ENCODE measurements around the gene TRPV6.

The TRPV6 gene

DNA sequence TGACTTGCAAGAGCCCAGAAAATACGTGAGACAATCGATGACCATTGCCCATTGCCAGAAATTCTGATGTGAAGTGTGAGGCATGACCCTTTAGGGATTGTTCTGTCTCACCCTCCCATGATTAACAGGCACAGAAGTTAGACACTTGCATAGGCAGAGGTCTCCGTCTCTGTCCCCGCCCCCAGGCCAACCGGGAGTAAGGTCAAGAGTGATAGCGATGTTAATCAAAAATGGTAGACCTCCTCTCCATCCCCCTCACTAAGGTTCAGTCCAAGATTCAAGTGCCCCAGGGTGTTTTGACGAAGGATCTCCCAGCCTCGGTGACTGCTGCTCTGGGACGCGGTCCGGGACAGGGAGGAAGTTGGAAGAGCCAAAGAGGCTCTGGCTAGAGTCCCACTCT lies 22.7 kb upstream of the TRPV6 start:
- no peak for DNase-seq (ENCODE audit: low read depth)

DNA sequence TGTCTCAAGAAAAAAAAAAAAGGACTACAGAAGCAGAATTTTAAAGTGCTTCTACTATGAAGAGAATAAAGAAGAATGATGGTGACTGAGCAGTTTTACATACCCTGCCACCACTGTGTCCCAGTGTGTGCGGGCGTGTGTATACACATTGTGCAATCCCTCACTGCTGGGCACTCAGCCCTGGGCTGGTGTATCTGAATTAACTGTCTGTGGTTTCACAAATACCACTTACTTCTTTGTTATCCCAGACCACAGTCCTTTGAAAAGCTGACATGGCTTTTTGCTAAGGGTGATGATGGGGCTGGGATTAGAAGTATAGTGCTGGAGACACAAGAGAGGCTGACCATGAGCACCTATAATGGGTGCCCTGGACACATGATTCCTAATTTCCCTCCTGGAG lies 21.1 kb upstream of the TRPV6 start:
- no peak for DNase-seq (ENCODE audit: low read depth)

GRCh38 chr7:142905759-142906158 lies 20.2 kb upstream of the TRPV6 start:
- DNase-seq (ENCODE audit: low read depth) = no peak

GRCh38 chr7:142904128-142904527 lies 18.6 kb upstream of the TRPV6 start:
- DNase-seq (ENCODE audit: low read depth) = no peak

DNA sequence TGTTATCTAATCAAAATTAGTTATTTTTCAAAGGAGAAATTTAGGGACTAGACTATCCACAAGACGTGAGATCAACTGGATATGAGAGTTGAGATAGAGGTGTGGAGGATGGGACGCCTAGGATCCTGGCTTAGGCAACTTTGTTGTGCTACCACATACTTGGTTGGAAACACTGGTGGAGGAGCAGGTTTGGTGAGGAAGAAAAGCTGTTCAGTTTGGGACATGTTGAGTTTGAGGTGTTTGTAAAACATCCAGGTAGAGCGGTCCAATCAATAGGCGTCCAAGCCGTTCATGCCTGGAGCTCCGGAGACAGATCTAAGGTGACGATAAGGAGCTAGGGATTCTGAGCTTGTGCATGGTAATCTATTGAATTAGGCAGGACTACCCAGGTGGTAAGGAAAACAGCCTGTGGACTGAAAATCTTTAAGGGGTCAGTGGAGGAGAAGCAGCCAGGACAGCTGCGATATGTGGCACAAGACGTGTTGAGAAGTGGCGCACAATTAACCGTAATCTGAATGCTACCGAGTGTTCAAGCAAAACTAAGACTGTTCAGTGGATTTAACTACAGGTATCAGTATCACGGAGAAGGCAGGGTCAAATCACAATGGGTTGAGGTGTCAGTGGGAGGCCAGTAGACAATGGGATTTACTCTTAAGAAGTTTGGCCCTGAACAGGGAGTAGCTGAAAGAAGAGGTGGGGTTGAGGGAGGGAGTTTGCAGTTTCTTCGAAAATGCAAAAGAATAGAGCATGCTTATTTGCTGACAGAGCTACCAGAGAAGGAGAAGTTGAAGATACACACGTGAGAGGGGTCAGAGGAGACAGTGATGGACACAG lies 16.1 kb upstream of the TRPV6 start:
- no peak for DNase-seq (ENCODE audit: low read depth)

DNA sequence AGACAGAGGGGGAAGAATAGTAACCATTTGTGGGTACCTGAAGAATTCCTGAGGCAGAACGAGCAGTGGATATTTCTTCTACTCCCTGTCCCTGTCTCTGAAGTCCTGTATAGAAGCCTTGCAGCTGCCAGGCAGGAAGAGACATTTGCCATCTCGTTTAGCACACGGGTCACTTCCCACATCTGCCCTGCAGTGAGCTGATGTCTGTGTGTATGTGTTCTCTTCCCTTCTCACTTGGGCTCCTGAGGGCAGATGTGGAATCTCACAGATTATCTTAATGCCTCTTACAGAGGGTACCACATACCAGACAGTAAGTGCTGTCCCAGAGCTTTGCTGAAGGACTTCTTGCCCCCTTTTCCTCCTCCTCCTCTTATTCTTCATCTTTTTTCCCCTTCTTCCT lies 14.1 kb upstream of the TRPV6 start:
- no peak for DNase-seq (ENCODE audit: low read depth)

DNA sequence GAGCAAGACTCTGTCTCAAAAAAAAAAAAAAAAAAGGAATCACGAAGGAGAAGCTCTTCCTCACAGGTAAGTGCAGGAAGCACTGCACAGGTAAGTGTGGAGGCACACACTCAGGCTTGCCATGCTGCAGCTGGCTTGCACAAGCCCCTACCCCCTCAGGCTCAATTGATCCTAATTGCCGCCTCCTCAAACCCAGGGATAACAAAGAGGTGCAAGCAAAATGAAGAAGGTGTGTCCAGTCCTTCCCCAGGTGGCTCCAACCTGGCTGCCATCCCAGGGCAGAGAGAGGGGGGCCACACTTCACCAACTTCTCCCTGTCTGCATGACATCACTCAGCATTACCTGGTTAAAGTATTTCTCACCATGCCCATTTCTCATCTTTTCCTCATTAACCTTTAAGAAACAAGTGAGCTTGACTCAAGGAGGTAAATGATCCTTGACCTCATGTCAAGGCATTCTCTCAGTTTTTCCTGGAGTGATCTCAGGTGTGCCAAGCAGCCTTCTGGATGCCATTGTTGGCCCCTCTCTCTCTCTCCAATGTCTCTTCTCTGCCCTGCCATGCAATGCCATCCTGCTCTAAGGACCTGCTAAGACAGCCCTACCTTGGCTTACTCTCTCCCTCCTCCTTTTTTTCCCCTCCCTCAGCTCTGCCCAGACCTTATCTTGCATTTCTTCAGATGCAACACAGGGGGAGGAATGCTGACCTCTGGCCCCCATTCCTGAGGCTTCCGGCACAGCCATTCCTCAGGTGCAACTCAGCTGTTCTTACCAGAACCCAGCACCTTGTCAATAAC lies 13.0 kb upstream of the TRPV6 start:
- no peak for DNase-seq (ENCODE audit: low read depth)

DNA sequence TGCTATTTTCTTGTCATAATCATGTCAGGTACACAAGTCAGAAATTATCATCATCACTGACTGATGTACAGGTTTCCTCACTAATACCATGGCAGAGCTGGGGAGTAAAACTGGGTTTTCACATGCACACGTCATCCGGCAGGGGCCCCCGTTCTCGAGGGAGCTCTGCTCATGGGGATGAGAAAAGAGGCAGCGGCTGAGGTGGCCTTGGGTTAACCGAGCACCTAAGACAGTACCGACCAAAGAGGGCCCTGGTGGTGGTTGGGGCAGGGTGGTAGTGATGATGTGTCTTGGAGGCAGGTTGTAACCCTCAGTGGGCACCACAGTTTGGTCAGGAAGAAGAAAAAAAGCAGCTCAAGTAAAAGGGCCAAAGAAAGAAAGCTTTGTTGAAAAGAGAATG lies 12.1 kb upstream of the TRPV6 start:
- no peak for DNase-seq (ENCODE audit: low read depth)

GRCh38 chr7:142896741-142897379 lies 11.3 kb upstream of the TRPV6 start:
- DNase-seq (ENCODE audit: low read depth) = no peak

DNA sequence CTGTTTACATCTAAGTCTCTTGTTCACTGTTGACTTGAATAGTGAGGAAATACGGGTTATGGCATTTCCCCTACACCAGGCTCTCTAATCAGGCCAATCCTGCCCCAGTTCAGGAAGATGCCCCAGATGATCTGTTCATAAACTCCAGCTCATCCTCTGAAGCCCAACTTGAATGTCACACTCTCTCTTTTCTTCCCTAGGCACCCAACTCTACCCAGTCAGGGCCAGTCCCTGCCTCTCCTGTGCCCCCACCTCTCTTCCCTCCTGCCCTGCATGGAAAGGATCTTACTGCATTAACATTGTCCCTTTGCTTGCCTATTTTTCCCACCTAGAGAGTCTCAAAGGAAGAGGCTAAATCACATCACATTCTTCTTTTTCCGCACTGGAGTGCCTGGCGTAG lies 10.6 kb upstream of the TRPV6 start:
- no peak for DNase-seq (ENCODE audit: low read depth)

DNA sequence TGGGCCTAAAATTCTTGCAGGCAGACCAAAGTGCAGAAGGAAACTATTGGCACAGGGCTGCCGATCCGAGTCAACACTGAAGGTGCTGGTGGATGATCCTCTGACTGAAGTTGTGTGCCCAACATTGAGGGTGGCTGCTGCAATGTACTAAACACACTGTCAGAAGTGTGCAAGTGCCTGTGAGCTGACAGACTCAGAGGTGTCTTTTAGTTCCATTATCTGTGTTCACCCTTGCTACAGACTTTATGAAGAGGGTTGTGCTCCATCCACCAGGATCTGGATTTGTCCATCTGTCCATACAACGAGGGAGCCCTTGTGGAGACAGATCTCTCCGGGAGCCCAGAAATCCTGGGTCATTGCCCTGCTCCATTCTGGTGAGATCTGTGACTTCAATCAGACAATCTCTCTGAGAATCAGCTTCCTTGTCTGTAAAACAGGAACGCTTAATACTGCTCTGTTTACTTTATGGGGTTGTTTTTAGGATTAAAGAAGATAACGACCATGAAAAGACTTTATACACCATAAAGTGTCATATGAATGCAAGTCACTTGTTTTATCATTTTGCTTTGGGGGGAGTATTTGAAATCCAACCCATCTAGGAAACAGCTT lies 9.5 kb upstream of the TRPV6 start:
- no peak for DNase-seq (ENCODE audit: low read depth)

DNA sequence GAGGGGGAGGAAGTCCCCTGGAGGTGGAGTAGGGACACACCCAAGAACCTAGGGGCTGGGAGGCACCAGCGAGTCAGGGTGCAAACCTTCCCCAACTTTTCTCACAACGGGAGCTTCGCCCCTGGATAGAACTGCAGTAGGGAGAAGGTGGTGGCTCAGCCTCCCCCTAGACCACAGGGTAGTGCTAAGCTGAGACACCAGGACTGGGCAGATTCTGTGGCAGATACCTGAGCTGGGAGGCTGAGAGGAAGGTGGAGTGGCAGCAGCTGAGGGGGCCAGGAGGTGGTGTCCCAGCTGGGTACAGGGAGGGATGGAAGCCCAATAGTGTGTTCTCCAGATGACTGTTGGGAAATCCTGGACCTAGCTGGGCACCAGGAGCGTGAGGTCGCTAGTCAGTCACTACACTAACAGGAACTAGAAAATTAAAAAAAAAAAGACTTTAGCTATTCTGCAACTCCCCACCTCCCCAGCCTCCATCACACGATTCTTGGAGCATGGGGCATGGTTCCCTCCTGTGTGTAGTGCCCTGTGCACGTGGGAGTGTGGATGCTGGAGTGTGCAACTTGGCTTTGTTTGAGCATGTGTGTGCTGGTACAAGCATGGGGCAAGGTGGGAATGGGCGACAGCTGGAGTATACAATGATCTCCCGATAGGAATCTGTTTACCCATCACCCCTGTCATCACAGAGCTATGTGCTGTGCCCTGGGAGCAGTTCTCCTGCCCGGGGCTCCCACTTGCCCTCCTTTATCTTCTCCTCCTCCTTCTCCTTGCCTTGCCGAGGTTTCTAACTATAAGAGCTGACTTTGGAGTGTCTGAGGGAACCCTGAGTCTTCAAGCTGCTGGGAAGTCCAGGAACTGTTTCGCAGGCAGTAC lies 8.8 kb upstream of the TRPV6 start:
- DNase-seq (ENCODE audit: low read depth) = no peak

DNA sequence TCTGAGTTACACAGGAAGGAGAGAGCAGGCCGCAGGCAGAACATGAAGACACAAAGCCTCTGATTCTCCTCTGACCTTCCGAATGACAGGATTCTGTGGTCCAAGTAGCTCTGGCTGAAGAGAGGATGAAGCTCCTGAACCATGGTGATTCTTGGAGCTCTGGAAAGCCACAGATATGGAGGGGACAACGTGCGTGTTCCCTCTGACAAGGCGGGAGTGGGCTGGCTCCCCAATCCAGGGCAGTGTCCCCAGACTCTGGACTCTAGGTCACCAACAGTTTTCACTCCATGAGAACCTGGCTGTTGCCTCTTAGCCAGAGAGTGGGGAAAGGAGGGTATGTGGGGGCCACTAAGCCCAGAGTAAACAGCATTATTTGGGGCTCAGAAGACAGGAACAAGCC lies 7.4 kb upstream of the TRPV6 start:
- DNase-seq (ENCODE audit: low read depth) = no peak

GRCh38 chr7:142891490-142892082 lies 6.0 kb upstream of the TRPV6 start:
- no peak for DNase-seq (ENCODE audit: low read depth)

DNA sequence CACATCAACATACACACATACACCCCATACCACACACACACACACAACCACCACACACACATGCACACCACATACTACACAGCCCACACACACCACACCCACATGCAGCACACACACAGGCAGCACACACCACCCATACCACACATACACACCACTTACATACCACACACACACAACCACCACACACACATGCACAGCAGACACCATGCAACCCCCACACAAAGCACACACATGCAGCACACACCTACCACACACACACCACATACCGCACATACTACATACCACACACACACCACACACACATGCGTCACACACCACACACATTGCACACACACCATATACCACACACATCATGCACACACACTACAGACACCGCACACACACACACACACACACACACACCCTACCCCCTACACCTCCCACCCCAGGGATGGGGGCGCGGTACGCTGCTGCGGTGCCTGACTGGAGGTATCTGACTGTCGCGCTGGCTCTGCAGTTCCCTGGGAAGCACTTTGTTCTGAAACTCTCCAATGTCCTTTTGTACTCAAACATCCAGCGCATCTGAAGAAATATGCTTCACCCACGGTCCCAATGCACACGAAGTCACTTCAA lies 5.4 kb upstream of the TRPV6 start:
- no peak for DNase-seq (ENCODE audit: low read depth)

GRCh38 chr7:142889816-142890215 lies 4.3 kb upstream of the TRPV6 start:
- no peak for DNase-seq (ENCODE audit: low read depth)

DNA sequence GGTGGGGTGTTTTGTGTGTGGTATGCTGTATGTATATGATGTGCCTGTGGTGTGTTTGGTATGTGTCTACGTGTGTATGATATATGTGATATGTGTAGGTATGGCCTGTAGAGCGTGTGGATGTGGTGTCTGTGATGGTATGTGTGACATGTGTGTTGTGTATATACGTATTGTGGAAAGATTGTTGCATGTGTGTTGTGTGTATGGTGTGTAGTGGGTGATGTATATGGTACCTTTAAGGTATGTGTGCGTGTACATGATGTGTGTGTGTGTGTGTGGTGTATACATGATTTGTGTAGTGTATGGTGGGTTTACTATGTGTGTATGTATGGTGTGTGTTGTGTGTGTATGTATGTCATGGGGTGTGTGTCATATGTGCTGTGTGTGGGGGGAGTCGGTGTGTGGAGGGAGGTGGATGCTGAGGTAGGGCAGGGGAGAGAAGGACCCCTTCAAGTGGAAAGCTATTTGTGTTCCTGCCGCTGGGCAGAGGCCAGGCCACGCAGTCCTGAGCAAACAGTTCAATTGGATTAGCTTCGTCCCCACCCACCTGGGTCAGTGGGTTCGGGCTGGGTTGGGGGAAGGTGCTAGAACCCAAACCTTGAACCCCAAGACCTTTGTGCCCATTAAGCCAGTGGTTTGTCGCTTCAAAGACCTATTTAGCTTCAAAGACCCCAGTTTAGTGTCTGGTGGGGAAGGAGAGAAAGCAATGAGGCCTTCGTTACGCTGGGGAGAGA lies 1.9 kb upstream of the TRPV6 start:
- DNase-seq (ENCODE audit: low read depth) = no peak

- no peak for DNase-seq (ENCODE audit: low read depth)
Observed at GRCh38 chr7:142886866-142887265, 1.3 kb upstream of the TRPV6 start.

DNA sequence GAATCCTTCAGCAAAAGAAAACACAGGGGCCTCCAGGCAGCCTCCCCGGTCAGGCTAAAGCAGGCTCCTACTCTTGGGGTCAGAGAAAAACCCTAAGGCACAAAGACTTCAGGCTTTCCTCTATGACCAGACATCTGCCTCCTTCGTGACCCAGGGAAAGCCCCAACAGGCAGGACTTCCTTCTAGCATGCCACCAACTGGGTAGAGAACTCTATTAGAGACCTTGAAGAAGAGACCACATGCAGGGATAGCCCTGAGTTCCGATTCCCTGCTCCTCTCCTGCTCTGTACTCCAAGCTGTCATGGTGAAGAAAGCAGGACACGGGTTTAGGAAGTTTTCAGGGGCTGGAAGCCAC lies 1.3 kb downstream of the TRPV6 start:
- DNase-seq (ENCODE audit: low read depth) = no peak

Measured in activated T-cell treated with anti-CD3 and anti-CD28 coated beads for 24 hours (primary cell).